ENCODE measurements around the gene SPON1.

SPON1 gene

GRCh38 chr11:14095882-14096281 lies 133.4 kb downstream of the SPON1 start:
- Mint-ChIP-seq H3K27me3 (no peaks in the 10 kb centered on the region), H3K27ac (no peak overlapping the region), H3K36me3 (no peaks in the 10 kb centered on the region), H3K9me3 (no peaks in the 10 kb centered on the region), H3K4me3 (no peak overlapping the region), H3K4me1 (no peaks in the 10 kb centered on the region)
- no peak for ATAC-seq

DNA sequence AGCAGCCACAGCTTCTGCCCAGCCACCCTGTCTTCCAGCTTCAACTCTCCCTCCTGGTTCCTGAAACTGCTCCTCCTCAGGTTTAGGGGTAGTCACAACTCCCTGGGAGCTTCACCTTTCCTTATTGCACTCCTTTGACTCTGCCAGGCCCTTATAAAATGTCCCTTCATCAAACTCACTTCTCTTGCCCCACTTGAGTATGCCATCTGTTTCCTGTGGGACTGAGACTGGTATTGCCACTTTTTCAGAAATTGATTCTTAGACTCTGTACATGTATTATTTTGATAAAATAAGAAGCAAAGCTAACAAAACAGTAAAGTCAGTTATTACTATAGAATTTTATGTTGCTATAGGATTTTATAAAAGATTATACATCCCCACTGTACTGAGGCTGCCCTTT lies 134.1 kb downstream of the SPON1 start:
- Mint-ChIP-seq H3K4me1 (no peaks in the 10 kb centered on the region), H3K27ac (no peak overlapping the region), H3K9me3 (no peaks in the 10 kb centered on the region), H3K4me3 (no peak overlapping the region), H3K27me3 (no peaks in the 10 kb centered on the region), H3K36me3 (no peaks in the 10 kb centered on the region)
- ATAC-seq: no peak

DNA sequence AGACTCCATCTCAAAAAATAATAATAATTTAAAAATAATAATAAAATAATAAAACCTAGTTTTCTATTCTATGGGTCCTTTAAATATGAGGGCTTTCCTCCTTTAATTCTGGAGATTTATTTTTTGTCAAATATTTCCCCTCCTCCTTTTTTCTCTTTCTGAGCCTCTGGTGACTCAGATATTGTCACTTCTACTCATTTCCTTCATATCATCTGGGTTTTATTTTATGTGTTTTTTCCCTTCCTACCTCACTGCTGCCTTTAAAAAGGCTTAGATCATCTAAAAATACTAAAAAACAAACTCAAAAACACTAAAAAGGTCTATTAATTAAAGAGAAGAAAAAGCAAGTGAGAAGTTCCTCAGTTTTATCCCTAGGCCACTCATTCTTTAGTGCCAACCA lies 138.9 kb downstream of the SPON1 start:
- no peak for ATAC-seq

GRCh38 chr11:14102766-14103165 lies 140.2 kb downstream of the SPON1 start:
- no peak overlapping the region for H3K27ac Mint-ChIP-seq
- H3K4me3 Mint-ChIP-seq: no peak overlapping the region
- ATAC-seq: no peak
- peaks cover 3% of the 10 kb centered on the region for H3K9me3 Mint-ChIP-seq
- H3K36me3 Mint-ChIP-seq: no peaks in the 10 kb centered on the region
- peaks cover 13% of the 10 kb centered on the region for H3K27me3 Mint-ChIP-seq
- no peaks in the 10 kb centered on the region for H3K4me1 Mint-ChIP-seq

More for the DNA sequence above, 138.9 kb downstream of the SPON1 start:
- Mint-ChIP-seq H3K4me1 (no peaks in the 10 kb centered on the region), H3K27me3 (peaks cover 13% of the 10 kb centered on the region), H3K4me3 (no peak overlapping the region), H3K27ac (no peak overlapping the region), H3K36me3 (no peaks in the 10 kb centered on the region), H3K9me3 (peaks cover 3% of the 10 kb centered on the region)

DNA sequence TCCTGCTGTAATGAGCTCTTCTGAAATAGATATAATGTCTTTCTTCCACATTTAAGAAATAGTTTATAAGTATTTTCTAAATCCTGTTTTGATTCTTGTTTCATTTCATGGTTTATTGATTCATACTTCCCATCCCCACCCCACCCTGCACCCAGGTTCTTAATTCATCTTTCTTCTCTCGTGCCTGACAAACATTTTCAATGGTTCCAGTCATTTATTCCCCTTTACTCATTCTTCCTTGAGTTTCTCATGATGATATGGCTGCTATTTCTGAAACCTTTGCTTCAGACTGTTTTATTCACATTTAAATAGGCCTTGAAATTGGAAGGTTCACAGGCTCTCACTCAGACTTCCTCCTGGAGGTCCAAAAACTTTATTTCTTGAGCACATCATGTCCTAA lies 142.9 kb downstream of the SPON1 start:
- H3K9me3 Mint-ChIP-seq: peaks cover 3% of the 10 kb centered on the region
- peaks cover 13% of the 10 kb centered on the region for H3K27me3 Mint-ChIP-seq
- no peak for ATAC-seq
- H3K4me1 Mint-ChIP-seq: no peaks in the 10 kb centered on the region
- H3K4me3 Mint-ChIP-seq: no peak overlapping the region
- no peak overlapping the region for H3K27ac Mint-ChIP-seq
- no peaks in the 10 kb centered on the region for H3K36me3 Mint-ChIP-seq

GRCh38 chr11:14106303-14107049 lies 144.0 kb downstream of the SPON1 start:
- Mint-ChIP-seq H3K4me1 (no peaks in the 10 kb centered on the region), H3K27me3 (peaks cover 13% of the 10 kb centered on the region), H3K36me3 (no peaks in the 10 kb centered on the region), H3K4me3 (no peak overlapping the region), H3K9me3 (peaks cover 3% of the 10 kb centered on the region), H3K27ac (no peak overlapping the region)
- ATAC-seq: no peak

DNA sequence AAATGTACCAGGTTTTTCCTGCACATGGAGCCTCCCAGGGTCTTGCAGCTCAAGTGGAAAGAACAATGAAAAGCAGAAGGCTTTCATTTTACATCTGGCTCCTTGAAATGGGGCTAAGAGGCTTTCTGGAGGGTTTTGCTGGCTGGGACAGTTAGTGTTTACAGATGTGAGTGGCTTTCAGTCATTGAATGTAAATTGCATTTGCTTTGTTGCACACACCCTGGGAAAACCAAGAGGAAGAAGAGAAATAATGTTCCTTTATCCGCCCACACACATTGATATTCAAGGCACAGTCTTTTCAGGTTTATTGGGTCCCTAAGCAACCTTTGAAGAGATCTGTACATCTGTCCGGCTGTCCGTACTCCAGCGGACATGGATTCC lies 144.5 kb downstream of the SPON1 start:
- no peak overlapping the region for H3K27ac Mint-ChIP-seq
- no peak for ATAC-seq
- H3K27me3 Mint-ChIP-seq: peaks cover 13% of the 10 kb centered on the region
- peaks cover 3% of the 10 kb centered on the region for H3K9me3 Mint-ChIP-seq
- H3K4me1 Mint-ChIP-seq: no peaks in the 10 kb centered on the region
- no peaks in the 10 kb centered on the region for H3K36me3 Mint-ChIP-seq
- H3K4me3 Mint-ChIP-seq: no peak overlapping the region

DNA sequence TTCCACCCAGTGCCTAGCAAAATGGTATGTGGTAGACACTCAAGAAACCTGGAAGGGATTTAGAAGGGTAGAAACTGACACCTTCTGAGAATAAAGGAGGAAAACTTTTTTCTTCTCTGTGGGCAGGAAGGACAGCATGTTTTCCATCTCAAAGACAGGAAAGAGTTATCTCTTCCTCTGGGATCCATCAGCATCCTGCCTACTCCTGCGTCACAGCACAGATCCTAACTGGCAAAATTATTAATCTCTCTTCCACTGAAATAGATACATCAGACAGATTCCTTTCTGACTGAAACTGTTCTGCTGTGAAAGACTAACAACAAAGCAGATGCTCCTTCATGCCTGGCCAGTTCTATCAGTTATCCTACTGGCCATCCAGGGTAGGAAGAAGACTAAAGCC lies 147.2 kb downstream of the SPON1 start:
- Mint-ChIP-seq H3K27me3 (peaks cover 13% of the 10 kb centered on the region), H3K4me3 (no peak overlapping the region), H3K4me1 (no peaks in the 10 kb centered on the region), H3K36me3 (no peaks in the 10 kb centered on the region), H3K27ac (no peak overlapping the region), H3K9me3 (peaks cover 3% of the 10 kb centered on the region)
- ATAC-seq: no peak

- Mint-ChIP-seq H3K27me3 (peaks cover 12% of the 10 kb centered on the region), H3K36me3 (no peaks in the 10 kb centered on the region), H3K9me3 (no peaks in the 10 kb centered on the region), H3K4me3 (no peak overlapping the region), H3K4me1 (no peaks in the 10 kb centered on the region), H3K27ac (no peak overlapping the region)
- ATAC-seq: no peak
Observed at GRCh38 chr11:14110629-14111028, 148.1 kb downstream of the SPON1 start.

- Mint-ChIP-seq H3K9me3 (no peaks in the 10 kb centered on the region), H3K27me3 (peaks cover 21% of the 10 kb centered on the region), H3K4me3 (no peak overlapping the region), H3K27ac (no peak overlapping the region), H3K36me3 (no peaks in the 10 kb centered on the region), H3K4me1 (no peaks in the 10 kb centered on the region)
- no peak for ATAC-seq
Observed at GRCh38 chr11:14111496-14111895, 149.0 kb downstream of the SPON1 start.

DNA sequence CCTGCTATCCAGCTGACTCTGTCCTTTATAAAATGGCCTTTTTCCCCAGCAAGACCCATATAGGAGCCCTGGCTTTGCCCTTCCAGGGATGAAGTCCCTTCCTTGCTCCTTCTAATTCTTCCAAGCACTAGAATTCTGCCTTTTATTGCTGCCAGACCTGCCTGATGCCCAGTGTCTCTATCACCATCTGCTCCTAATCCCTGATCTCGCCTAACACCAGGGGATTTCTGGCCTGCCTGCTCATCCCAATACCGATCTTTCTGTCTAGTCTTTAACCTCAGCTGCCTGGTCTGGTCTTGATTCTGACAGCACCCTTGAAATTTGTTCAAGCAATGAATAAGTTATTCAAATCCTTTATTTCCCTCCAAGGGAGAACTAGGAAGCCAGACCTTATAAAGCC lies 150.2 kb downstream of the SPON1 start:
- no peak overlapping the region for H3K4me3 Mint-ChIP-seq
- ATAC-seq: no peak
- no peaks in the 10 kb centered on the region for H3K36me3 Mint-ChIP-seq
- H3K4me1 Mint-ChIP-seq: no peaks in the 10 kb centered on the region
- H3K27me3 Mint-ChIP-seq: peaks cover 22% of the 10 kb centered on the region
- no peak overlapping the region for H3K27ac Mint-ChIP-seq
- no peaks in the 10 kb centered on the region for H3K9me3 Mint-ChIP-seq

DNA sequence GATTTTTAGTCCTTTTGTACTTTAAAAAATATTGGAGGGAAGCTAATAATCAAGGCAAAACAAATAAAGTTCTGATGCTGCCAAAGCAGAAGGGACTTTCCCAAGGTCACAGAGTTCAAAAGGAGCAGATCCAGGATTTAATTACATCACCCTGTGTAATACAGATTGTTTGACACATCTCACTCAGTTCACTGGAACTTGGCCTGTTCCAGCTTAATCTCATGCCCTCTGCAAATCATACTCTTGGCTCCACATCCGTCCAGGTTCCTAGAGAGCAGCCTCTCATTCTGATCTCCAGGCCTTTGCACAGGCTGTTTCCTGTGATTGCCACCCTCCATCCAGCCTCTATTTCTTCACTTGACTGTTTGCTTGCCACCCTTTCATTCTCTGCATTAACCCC lies 151.7 kb downstream of the SPON1 start:
- no peaks in the 10 kb centered on the region for H3K4me1 Mint-ChIP-seq
- no peak for ATAC-seq
- H3K36me3 Mint-ChIP-seq: no peaks in the 10 kb centered on the region
- H3K27me3 Mint-ChIP-seq: peaks cover 22% of the 10 kb centered on the region
- no peak overlapping the region for H3K27ac Mint-ChIP-seq
- no peaks in the 10 kb centered on the region for H3K9me3 Mint-ChIP-seq
- no peak overlapping the region for H3K4me3 Mint-ChIP-seq

DNA sequence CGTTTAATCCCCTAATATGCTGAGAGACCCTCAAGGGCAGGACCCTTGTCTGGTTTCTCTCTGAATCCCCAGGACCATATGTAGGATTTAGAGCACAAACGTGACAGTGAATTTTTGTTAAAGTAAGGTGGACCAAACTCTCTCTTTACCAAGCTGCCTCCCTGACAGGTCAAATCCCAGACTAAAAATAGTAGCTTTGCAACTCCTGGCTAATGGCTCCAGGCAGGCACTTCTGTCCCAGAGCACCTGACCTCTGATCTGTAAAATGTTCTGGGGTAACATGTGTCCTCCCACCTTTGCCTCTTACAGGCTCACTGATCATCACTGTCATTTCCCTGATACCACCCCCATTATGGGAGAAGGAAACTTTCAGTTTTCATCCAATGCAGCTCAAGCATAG lies 152.3 kb downstream of the SPON1 start:
- no peak overlapping the region for H3K4me3 Mint-ChIP-seq

GRCh38 chr11:14117632-14118031 lies 155.1 kb downstream of the SPON1 start:
- Mint-ChIP-seq H3K4me3 (no peak overlapping the region), H3K27me3 (peaks cover 22% of the 10 kb centered on the region), H3K9me3 (no peaks in the 10 kb centered on the region), H3K27ac (no peak overlapping the region), H3K36me3 (no peaks in the 10 kb centered on the region), H3K4me1 (no peaks in the 10 kb centered on the region)
- ATAC-seq: no peak

More for the DNA sequence above, 152.3 kb downstream of the SPON1 start:
- no peak overlapping the region for H3K27ac Mint-ChIP-seq
- ATAC-seq: no peak
- H3K9me3 Mint-ChIP-seq: no peaks in the 10 kb centered on the region
- H3K36me3 Mint-ChIP-seq: no peaks in the 10 kb centered on the region
- peaks cover 22% of the 10 kb centered on the region for H3K27me3 Mint-ChIP-seq
- H3K4me1 Mint-ChIP-seq: no peaks in the 10 kb centered on the region

- H3K4me1 Mint-ChIP-seq: no peaks in the 10 kb centered on the region
- H3K27me3 Mint-ChIP-seq: peaks cover 22% of the 10 kb centered on the region
- no peak overlapping the region for H3K27ac Mint-ChIP-seq
- H3K9me3 Mint-ChIP-seq: no peaks in the 10 kb centered on the region
- H3K36me3 Mint-ChIP-seq: no peaks in the 10 kb centered on the region
- no peak for ATAC-seq
- no peak overlapping the region for H3K4me3 Mint-ChIP-seq
Observed at GRCh38 chr11:14118072-14118471, 155.5 kb downstream of the SPON1 start.

GRCh38 chr11:14119357-14119756 lies 156.8 kb downstream of the SPON1 start:
- no peaks in the 10 kb centered on the region for H3K4me1 Mint-ChIP-seq

More at GRCh38 chr11:14119357-14119756, 156.8 kb downstream of the SPON1 start:
- Mint-ChIP-seq H3K27ac (no peak overlapping the region), H3K36me3 (no peaks in the 10 kb centered on the region), H3K4me3 (no peak overlapping the region), H3K9me3 (peaks cover 3% of the 10 kb centered on the region), H3K27me3 (peaks cover 22% of the 10 kb centered on the region)
- no peak for ATAC-seq

All from stimulated activated memory B cell treated with anti-CD40 and anti-IgM and Interleukin-4, amounts not matched to agents 10 μg/mL and 1 μg/mL and 100 μg/mL, for 72 hours (primary cell).